Right lung (tissue), 5 donors: Measurements from ENCODE around the gene ATP4A. TPM values are rescaled to one million over a fixed set of nuclear protein-coding genes. Genes with fewer than 3 reads are reported as not detected.

Experiments used
- polyA plus RNA-seq, 5 donors: library from polyadenylated mRNA; unstranded; fragments of 120-200 nt; gene quantifications; one replicate each; pipeline versions ENCODE4 v1.2.1 to v1.2.3, GENCODE V29; 2013; ENCODE audit warnings: inconsistent platforms in 1 of 5, low replicate concordance in 1 of 5; ENCODE audit not compliant: insufficient read length in 5 of 5, insufficient read depth in 1 of 5

The ATP4A gene
- polyA plus RNA-seq, 5 donors: not detected

Other genes with a start within 250 kb of the ATP4A start
- 10 to 100 TPM in 2 of 5 donors, 1 to 10 TPM in 3; 5.3 to 61.8 (median 8.3) TPM for gene CD22, start 234.5 kb downstream of the ATP4A start, polyA plus RNA-seq
- gene FFAR1, start 215.8 kb downstream of the ATP4A start, polyA plus RNA-seq: under 1 TPM in 3 of 5 donors, not detected in 2; 0.10 to 0.49 (median 0.44) TPM
- gene FFAR3, start 205.2 kb downstream of the ATP4A start, polyA plus RNA-seq: under 1 TPM in 3 of 5 donors, not detected in 2; 0.29 to 0.39 (median 0.29) TPM
- gene GPR42, start 192.6 kb downstream of the ATP4A start, polyA plus RNA-seq: under 1 TPM in 2 of 5 donors, not detected in 3; 0.10 to 0.25 TPM
- gene FFAR2, start 115.4 kb downstream of the ATP4A start, polyA plus RNA-seq: under 1 TPM; 0.19 to 0.49 (median 0.34) TPM
- 1 to 10 TPM in 4 of 5 donors, under 1 TPM in 1; 0.69 to 1.8 (median 1.4) TPM for gene KRTDAP, start 73.2 kb downstream of the ATP4A start, polyA plus RNA-seq
- gene DMKN, start 50.0 kb downstream of the ATP4A start, polyA plus RNA-seq: 100 to 1,000 TPM in 4 of 5 donors, 10 to 100 TPM in 1; 91.2 to 146 (median 119) TPM
- not detected for gene SBSN, start 35.3 kb downstream of the ATP4A start, polyA plus RNA-seq
- not detected for gene GAPDHS, start 30.2 kb downstream of the ATP4A start, polyA plus RNA-seq
- 10 to 100 TPM; 48.9 to 78.4 (median 58.9) TPM for gene TMEM147, start 18.0 kb downstream of the ATP4A start, polyA plus RNA-seq
- not detected for gene PMIS2, start 22.5 kb upstream of the ATP4A start, polyA plus RNA-seq
- 10 to 100 TPM; 25.0 to 31.9 (median 28.0) TPM for gene HAUS5, start 49.1 kb upstream of the ATP4A start, polyA plus RNA-seq
- gene RBM42, start 65.4 kb upstream of the ATP4A start, polyA plus RNA-seq: 10 to 100 TPM; 43.0 to 84.8 (median 53.7) TPM
- 1 to 10 TPM; 1.5 to 4.6 (median 2.0) TPM for gene ETV2, start 78.1 kb upstream of the ATP4A start, polyA plus RNA-seq
- gene COX6B1, start 84.7 kb upstream of the ATP4A start, polyA plus RNA-seq: 100 to 1,000 TPM; 214 to 280 (median 243) TPM
- gene UPK1A, start 102.9 kb upstream of the ATP4A start, polyA plus RNA-seq: under 1 TPM in 4 of 5 donors, not detected in 1; 0.18 to 0.40 (median 0.21) TPM
- under 1 TPM; 0.29 to 0.85 (median 0.57) TPM for gene ZBTB32, start 140.9 kb upstream of the ATP4A start, polyA plus RNA-seq
- gene KMT2B, start 154.3 kb upstream of the ATP4A start, polyA plus RNA-seq: 10 to 100 TPM; 21.3 to 40.3 (median 28.0) TPM
- gene IGFLR1, start 178.8 kb upstream of the ATP4A start, polyA plus RNA-seq: 1 to 10 TPM; 3.1 to 7.1 (median 4.1) TPM
- gene U2AF1L4, start 181.8 kb upstream of the ATP4A start, polyA plus RNA-seq: 10 to 100 TPM; 15.1 to 21.7 (median 16.6) TPM
- gene PSENEN, start 182.0 kb upstream of the ATP4A start, polyA plus RNA-seq: 10 to 100 TPM; 45.5 to 72.8 (median 52.3) TPM
- 10 to 100 TPM in 2 of 5 donors, 1 to 10 TPM in 3; 8.2 to 14.4 (median 9.6) TPM for gene LIN37, start 184.9 kb upstream of the ATP4A start, polyA plus RNA-seq
- gene HSPB6, start 193.4 kb upstream of the ATP4A start, polyA plus RNA-seq: 100 to 1,000 TPM in 1 of 5 donors, 10 to 100 TPM in 4; 47.3 to 158 (median 71.5) TPM
- gene PROSER3, start 194.5 kb upstream of the ATP4A start, polyA plus RNA-seq: 10 to 100 TPM; 15.9 to 21.4 (median 20.2) TPM
- 10 to 100 TPM; 21.8 to 40.7 (median 27.3) TPM for gene ARHGAP33, start 211.9 kb upstream of the ATP4A start, polyA plus RNA-seq
- 1 to 10 TPM in 1 of 5 donors, under 1 TPM in 1, not detected in 3; 0.21 to 1.0 TPM for gene PRODH2, start 249.2 kb upstream of the ATP4A start, polyA plus RNA-seq